LoVo (cell line): ENCODE data around the gene PLEKHD1.
"Not testable (repeated sequence)": the region's sequence is repeated elsewhere in the genome, so short reads cannot be mapped to it uniquely, and the experiment has no call there.

Experiments used
- DNase-seq: peaks from one replicate; pipeline ENCODE4 v3.0.0-alpha.2; 2016; ENCODE audit warnings: low spot score

The PLEKHD1 gene

DNA sequence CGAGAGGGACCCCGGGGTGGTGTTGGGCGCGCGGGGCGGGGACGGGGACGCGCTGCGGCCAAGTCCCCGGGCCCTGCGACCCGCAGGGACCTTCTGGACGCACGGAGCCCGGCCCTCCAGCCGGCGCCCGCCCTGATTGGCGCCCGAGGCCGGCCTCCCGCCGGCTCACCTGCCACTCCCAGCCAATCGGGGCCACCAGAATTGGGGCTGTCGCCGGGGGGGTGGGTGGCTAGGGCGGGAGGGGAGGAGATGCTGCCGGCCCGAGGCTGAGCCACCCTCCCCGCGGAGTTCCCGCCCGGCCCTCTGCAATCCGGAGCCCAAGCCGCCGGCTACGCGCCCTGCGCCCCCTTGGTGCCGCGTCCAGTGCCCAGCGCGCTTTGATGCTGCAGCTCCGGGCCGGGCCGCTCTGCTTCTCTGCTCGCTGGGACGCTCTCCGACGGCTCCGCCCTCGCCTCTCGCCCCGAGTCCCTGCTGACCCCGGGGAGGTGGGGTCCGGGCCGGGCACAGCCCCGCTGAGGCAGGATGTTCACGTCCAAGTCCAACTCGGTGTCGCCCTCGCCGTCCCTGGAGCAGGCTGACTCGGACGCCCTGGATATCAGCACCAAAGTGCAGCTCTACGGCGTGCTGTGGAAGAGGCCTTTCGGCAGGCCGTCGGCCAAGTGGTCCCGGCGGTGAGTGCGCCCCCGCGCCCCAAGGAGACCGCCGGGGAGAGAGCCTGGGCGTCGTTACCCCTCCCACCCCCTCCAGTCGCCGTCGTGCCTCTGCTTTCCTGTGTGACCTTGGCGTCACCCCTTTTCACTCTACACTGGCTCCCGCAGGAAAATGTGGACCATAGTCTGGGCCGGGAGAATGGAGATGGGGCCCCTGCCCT is at the start of gene PLEKHD1:
PLEKHD1 (plus strand) TSS at position 285 of the 871 bp plus-strand sequence; CDS start at position 523, 238 bp downstream.
- no peak for DNase-seq

- no peak for DNase-seq
These were observed 44.8 kb upstream of the PLEKHD1 start for GRCh38 chr14:69439521-69440270.

- DNase-seq, result no peak
These were observed 42.6 kb upstream of the PLEKHD1 start for GRCh38 chr14:69441948-69442347.

DNA sequence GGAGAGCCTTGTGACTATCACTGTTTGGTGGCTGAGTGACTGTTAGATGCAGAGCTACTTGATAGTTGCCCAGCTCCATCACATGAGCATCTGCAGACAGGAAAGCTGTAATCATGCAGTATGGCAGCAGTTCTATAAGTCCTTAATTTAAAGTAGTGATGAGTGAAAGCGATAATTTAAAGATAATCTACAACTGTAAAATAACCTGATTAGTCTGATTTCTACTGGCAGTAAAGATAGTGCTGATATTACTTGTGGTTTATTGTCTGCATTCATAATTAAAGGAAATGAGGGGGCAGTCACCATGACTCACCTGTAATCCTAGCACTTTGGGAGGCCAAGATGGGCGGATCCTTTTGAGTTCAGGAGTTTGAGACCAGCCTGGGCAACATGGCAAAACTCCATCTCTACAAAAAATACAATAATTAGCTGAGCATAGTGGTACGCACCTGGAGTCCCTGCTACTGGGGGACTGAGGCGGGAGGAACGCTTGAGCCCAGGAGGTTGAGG is 41.2 kb upstream of the PLEKHD1 start:
- DNase-seq, result no peak

GRCh38 chr14:69449216-69449615 is 35.3 kb upstream of the PLEKHD1 start:
- no peak for DNase-seq

DNA sequence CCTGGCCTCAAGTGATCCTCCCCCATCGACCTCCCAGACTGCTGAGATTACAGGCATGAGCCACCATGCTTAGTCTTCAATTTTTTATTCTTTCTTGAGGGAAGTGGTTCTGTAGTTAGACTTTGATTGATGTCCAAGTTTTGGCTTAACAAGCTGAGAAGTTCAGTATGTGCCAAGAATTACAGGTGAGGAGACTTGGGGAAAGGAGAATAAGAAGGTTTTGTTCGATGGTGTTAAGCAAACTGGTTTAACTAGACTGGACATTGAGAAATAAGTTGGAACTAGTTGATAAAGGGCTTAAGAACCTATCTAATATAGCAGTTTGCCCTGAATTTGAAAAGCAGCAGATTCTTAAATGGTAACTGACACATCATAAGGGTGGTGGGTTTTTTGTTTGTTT is 32.6 kb upstream of the PLEKHD1 start:
- no peak for DNase-seq

DNA sequence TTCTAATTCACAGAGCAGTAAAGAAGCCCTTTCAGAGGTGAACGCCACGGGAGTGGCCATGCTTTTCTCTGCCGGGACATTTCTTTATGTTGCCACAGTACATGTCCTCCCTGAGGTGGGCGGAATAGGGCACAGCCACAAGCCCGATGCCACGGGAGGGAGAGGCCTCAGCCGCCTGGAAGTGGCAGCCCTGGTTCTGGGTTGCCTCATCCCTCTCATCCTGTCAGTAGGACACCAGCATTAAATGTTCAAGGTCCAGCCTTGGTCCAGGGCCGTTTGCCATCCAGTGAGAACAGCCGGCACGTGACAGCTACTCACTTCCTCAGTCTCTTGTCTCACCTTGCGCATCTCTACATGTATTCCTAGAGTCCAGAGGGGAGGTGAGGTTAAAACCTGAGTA is 26.2 kb upstream of the PLEKHD1 start:
- no peak for DNase-seq

DNA sequence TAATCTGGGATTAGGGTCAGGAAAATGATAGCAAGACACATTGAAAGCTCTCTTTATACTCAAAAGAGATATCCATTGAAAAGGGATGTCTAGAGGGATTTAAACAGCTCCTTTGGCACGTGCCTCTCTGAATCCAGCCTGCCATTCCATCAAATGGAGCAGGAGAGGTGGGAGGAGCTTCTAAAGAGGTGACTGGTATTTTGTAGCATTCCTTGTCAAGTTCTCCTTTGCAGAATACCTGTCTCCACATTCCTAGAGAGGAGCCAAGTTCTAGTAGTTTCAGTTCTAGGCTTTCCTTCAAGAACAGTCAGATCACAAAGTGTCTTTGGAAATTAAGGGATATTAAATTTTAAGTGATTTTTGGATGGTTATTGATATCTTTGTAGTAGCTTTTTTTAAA is 25.4 kb upstream of the PLEKHD1 start:
- DNase-seq, result no peak

GRCh38 chr14:69460093-69460701 is 24.3 kb upstream of the PLEKHD1 start:
- peak; percentile 75 for DNase-seq

- no peak for DNase-seq
These were observed 20.1 kb upstream of the PLEKHD1 start for GRCh38 chr14:69464379-69464778.

DNA sequence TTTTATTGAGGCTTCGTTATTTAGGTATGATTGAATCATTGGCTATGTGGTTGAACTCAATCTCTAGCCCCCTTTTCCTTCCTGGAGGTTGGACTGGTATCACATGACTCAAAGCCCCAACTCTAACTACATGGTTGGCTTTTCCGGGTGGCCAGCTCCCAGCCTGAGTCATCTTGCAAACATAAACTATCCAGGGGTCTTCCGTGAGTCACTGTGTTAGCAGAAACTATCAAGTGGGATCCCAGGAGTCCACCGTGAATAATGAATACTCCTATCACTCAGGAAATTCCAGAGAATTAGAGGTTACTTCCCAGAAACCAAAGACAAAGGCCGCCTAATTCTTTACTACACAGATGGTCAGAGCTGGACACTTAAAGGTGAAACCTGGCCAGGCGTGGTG is 19.7 kb upstream of the PLEKHD1 start:
- DNase-seq, result peak; percentile 73

DNA sequence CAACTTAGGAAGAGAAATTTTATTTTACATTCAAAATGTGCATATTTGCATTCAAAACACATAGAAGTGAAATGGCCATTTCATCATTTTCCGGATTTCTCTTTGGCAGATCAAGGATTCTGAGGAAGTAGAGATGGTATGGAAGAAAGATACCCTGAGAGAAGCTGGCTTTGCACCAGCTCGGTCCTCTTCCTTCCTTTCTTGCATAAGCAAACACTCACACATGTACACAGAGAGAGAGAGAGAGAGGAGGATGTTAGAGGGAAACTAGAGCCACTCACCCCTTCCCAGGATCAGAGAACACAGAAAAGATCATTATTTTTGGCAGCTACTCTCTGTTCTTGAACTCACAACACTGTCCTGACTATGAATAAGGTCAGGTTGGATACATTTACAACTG is 15.6 kb upstream of the PLEKHD1 start:
- no peak for DNase-seq

DNA sequence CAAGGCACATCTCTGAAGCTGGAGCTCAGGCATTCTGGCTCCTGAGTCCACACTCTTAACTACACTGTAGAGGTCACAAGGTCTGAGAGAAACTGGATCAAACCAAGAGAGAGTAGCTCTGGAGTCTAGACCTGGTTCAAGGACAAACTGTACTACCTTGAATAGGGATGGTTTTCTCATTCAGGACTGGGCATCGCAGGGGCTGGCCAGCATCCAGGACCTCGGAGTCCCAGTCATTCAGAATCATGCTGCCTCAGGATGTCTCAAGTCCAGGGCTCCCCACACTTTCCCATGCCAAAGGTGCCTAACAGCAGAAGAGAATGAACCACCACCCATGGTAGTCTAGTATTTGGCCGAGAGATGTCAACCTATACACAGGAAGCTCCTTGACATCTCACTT is 13.1 kb upstream of the PLEKHD1 start:
- DNase-seq, result no peak

GRCh38 chr14:69471916-69472315 is 12.6 kb upstream of the PLEKHD1 start:
- no peak for DNase-seq

DNA sequence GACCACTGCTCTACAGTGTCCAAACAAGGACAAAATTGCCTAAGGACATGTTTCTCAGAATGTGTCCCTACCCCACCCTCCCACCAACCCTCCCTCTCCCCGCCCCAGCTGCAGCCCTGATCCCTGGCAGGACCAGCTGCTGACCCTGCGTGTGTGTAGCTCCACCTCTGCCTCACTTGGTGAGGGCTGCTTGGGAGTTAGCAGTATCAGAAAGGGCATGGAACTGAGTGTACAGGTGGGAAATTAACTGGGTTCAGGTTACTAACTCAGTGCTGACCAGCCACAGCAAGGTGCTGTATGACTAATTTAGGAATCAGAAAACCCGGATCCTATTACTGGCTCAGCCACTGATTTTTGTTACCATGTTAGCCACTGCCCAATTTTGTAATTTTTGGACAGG is 11.3 kb upstream of the PLEKHD1 start:
- no peak for DNase-seq

DNA sequence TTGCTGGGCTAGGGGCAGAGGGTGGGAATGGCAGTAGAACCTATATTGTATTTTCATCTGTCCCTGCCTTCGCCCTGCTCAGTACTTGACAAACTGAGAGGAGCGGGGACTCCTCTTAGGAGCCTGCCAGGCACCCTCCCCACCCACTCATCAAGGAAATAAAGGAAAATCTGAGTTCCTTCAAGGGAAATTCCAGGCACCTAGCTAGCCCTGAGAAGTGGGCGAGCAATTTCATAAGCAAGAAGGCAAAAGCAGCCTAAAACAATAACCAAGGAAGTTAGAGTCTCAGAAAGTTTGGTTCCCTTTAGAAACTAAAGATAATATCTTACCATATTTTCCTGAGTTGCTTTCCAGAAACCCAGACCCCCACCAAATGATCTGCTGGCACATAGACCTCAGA is 10.6 kb upstream of the PLEKHD1 start:
- no peak for DNase-seq

DNA sequence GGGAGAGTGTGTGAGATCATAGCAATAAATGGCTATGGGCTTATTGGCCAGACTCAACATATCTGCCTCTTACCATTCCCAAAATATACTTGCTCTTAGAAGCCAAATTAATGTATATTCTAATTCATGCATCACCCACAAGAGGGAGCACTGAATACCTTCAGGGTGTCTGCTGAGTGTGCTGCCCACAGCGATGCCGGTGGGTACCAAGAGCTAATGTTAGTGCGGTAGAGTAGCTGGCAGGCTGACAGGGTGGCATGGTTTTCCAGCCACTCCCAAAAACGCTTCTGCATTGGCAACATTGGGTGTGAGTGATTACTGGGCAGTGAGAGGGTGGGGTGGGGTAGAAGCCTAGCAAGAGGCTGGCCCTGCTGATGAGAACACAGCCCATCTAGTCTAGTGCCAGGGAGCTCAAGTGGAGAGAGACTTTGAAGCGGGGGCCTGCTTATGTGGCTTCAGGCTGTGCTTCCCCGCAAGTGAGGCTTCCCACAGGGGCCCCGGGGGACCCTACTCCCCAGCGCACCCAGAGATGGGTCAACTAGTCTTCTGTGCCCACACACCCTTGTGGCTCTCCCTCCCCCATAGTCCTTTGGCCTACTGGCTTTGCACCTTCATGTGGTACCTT is 9.2 kb upstream of the PLEKHD1 start:
- no peak for DNase-seq

DNA sequence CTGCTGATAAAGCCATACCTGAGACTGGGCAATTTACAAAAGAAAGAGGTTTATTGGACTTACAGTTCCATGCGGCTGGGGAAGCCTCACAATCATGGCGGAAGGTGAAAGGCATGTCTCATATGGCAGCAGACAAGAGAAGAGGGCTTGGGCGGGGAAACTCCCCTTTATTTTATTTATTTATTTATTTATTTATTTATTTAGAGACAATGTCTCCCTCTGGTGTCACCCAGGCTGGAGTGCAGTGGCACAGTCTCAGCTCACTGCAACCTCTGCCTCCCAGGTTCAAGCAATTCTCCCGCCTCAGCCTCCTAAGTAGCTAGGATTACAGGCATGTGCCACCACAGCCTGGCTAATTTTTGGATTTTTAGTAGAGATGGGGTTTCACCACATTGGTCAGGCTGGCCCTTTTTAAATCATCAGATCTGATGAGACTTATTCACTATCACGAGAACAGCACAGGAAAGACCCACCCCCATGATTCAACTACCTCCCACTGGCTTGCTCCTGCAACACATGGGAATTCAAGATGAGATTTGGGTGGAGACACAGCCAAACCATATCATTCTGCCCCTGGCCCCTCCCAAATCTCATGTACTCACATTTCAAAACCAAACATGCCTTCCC is 7.6 kb upstream of the PLEKHD1 start:
- DNase-seq, result not testable (repeated sequence)

- not testable (repeated sequence) for DNase-seq
These were observed 6.5 kb upstream of the PLEKHD1 start for GRCh38 chr14:69478055-69478454.

- DNase-seq, result no peak
These were observed 4.8 kb upstream of the PLEKHD1 start for GRCh38 chr14:69479696-69480095.

- no peak for DNase-seq
These were observed 4.4 kb upstream of the PLEKHD1 start for GRCh38 chr14:69480136-69480535.
